ENCODE results near the gene SPRY2. TPM values are rescaled to one million over a fixed set of nuclear protein-coding genes. Genes with fewer than 3 reads are reported as not detected.

Gene SPRY2
- total RNA-seq, 1 donor from 2014 or later = 40.0 TPM

DNA sequence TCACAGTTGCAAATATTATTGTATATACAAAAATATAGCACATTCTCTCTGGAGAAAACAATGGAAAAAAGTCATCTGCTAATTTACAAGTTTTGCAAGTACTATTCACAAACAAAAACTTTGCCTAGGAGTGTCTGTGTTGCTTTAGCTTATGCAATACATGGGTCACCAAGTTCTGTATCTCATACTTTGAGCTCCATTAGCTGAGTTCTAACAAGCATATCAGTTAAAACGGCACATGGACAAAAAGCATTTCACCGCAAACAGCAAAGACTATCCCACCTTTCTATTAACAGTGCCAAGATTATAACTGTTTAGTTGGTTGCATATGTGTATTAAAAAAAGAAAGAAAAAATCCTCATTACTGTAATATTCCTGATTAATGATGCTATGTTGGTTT lies 4.6 kb downstream of the SPRY2 start:
- ATAC-seq (no peak), DNase-seq (ENCODE audit: missing footprints) (no peak)
- intact Hi-C loops (cut with DNase I) = loop anchor here (5.0 kb wide), 1 partner anchor 309 kb away; no protein-coding TSS in a partner anchor

DNA sequence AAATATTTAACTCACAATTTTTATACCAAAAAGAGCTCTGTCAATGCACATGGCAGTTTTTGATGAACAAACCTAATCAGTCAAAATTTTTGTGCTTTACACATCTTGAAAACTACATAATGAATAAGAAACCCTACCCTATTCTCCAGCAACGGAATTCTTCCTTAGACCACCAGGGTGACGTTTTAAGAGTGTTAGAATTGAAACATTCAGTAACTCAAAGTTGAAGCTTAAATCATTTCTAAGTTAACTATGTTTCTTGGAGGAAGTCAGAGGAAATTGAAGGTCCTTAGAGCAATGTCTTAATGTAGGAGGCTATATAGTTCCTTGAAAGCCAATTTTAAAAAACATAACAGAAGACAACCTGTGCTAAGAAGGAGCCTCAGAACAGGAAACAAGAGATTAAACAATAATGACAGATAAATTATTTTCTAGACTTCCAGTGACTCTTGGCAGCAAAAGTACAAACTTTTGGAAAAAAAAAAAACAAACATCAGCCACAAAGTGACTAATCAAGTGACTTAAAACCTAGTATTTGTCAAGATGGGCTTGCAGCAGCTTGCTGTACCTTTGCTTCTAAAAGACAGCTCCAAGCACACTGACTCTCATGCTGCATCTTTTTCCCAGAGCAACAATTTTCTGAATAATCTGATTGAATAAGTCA lies 6.2 kb downstream of the SPRY2 start:
- DNase-seq (ENCODE audit: missing footprints) (no peak), ATAC-seq (no peak)
- intact Hi-C loops (cut with DNase I) = loop anchor here (5.0 kb wide), 1 partner anchor 307 kb away; no protein-coding TSS in a partner anchor

DNA sequence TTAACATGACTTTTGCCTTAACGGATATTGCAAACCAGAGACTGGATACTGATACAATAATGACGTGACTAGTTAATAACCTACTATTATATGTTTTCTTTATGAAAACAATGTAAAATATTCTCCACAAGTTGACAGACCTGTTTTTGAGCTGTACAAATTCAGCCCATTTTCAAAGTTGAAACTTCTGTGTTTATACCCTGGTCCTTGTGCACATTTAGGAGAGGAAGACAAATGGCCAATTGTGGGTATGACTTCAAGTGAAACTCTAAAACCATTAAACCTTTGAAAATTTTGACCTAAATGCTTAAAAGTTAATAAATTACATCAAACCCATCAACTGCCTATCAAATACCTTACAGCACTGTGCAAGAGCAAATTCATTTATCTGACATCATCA lies 8.9 kb downstream of the SPRY2 start:
- intact Hi-C loops (cut with DNase I) = no loop called here
- no peak for ATAC-seq
- DNase-seq (ENCODE audit: missing footprints) = no peak

DNA sequence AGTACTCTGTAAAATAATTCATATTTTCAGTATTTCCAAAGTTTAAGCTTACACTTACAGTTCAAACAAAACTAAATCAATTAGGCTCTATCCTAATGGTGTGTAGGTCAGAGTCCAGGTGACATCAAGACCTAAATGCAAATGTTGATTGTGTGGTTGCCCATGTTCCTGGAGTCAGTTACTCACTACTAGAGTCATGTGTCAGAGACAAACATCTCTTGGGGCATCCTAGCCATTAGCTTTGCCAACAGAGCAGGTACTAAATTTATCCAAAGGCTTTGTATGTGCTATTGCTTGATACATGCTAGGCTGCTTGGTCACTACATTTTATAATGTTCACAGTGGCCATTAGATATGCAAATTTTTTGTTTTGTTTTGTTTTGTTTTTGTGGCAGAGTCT lies 11.7 kb downstream of the SPRY2 start:
- DNase-seq (ENCODE audit: missing footprints) (no peak), ATAC-seq (peak; percentile 30)
- intact Hi-C loops (cut with DNase I) = no loop called here

DNA sequence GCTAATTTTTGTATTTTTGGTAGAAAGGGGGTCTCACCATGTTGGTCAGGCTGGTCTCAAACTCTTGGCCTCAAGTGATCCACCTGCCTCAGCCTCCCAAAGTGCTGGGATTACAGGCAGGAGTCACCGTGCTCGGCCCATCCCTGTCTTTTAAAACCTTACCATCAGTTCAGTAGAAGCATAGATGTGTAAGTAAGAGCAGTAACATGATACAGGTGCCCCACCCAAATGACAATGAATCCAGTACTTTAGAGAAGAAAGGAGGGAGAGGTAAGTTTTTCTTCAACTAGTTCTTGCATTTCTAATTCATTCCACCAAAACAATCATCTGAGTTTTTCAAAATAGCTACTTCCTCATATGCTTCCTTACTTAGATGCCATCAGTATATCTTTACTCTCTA lies 21.9 kb downstream of the SPRY2 start:
- ATAC-seq (no peak), DNase-seq (ENCODE audit: missing footprints) (no peak)
- intact Hi-C loops (cut with DNase I) = no loop called here

DNA sequence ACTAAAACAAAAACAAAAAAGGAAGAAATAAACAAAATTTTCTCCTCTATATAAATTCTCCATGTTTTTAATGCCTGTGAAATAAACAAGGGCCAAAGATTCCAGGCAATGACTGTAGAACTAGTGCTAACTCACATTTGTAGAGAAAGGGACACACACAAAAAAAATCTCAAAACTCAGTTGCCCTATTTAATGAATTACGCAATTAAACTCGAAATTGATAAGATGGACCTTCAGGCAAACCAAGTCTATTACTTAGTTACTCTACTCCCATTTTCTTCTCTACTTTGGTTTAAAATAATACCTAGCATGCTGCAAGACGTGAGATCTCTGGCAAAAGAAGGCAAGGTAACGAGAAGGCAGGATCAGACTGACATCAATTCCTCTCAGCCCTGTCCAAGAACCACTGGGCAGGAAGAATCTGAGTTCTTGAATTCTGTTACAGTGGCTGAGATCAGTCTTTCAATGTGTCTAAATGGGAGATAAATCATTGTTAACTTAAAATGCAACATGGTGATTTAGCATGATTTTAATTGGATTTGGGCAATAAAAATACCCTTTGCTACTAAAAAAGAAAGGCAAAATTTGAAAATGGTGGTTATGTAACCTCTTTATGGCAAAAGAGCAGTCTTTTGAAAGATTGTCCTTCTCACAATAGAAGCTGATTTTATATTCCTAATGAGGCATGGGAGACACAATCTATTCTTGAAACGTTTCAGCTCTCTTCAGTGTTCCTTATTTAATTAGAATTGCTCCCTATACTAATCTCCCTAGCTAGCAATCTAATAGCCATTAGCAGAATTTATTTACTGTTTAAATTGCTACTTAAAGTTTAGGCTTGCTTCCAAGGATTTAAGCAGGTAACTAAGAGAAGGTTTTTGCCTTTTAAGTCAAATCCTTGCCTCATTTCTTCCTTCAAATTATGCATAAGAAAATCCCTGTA lies 25.9 kb downstream of the SPRY2 start:
- DNase-seq (ENCODE audit: missing footprints) (no peak), ATAC-seq (no peak)

DNA sequence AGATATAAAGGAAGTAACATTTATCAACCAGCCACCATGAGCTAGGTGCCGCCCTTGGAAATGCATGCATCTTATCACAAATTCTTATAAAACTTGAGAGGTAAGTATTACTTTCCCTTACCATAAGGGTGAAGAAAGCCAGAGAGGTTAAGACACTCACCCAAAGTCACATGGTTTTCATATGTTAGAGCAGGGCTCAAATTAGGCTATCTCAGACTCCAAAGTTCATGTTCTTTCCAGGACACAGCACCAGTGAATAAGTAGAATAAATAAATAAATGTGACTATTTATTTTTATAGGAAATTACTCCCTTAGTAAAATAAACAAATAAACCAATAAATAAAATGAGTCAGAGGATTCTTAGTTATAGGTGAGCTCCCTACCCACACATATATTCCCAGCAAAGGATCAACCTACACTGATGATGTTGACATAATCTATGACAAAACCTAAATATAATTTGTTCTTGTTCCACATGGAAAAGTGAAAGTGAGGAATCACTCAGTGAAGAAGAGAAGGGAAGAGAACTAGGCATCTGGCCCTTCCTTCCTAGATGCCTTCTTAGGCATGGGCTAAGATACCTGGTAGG lies 27.2 kb downstream of the SPRY2 start:
- no peak for ATAC-seq
- intact Hi-C loops (cut with DNase I) = no loop called here
- DNase-seq (ENCODE audit: missing footprints) = no peak

More for the DNA sequence above, 25.9 kb downstream of the SPRY2 start:
- intact Hi-C loops (cut with DNase I) = no loop called here

DNA sequence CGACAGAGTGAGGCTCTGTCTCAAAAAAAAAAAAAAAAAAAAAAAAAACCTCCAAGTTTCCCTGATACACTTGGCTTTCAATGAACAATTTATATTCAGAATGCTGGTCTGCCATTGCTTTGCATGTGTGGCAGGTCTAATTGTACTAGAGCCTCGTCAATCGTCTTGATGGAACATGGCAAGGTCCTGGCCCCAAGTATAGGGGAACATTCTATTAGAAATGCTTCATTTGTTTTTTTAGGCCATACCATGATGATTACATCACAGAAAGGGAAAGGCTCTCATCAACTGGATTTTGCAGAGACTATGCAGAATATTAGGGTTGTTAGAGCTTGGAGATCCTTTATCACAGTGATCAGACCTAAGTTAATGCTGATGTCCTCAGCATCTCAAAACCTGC lies 28.0 kb downstream of the SPRY2 start:
- no peak for ATAC-seq
- intact Hi-C loops (cut with DNase I) = no loop called here
- no peak for DNase-seq (ENCODE audit: missing footprints)

DNA sequence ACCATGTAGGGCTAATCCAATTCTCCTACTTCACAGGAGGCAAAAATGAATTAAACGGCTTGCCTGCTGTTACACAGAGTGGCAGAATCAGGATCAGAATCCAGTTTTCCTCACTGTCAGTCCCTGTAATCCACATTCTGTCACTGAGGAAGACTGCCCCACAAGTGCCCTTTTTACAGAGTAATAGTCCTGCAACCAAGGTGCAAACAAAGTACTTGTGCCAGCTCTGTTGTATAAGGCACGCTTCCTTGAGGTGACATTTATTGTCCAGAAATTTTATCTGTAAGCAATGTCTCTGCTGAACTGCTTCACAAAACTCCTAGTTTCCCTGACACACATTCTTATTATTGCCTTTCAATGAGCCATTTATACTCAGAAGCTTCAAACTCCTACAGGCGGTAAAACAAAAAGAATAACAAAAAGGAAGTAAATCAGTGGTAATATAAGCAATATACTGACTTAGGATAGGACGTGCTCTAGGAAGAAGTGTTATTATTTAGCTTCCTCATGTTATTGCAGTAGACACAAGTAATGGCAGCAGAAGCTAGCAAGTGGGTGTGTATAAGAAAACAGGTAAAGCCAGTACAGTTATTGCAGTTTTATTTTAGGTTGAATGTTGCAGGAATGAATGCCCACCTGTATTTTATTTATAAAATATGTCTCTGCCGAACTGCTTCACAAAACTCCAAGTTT lies 28.8 kb downstream of the SPRY2 start:
- DNase-seq (ENCODE audit: missing footprints) (no peak), ATAC-seq (no peak)
- intact Hi-C loops (cut with DNase I) = no loop called here

DNA sequence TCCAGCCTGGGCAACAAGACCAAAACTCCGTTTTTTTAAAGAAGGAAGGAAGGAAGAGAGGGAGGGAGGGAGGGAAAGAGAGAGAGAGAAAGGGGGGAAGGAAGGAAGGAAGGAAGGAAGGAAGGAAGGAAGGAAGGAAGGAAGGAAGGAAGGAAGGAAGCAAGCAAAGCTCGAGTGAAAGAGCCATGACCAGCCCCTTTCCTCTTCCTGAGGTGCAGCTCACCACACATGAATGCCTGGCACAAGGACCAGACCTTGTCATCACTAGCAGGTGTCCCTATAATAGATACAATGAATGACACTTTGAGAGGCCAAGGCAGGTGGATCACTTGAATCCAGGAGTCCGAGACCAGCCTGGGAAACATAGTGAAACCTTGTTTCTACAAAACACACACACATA lies 31.0 kb downstream of the SPRY2 start:
- ATAC-seq (no peak), DNase-seq (ENCODE audit: missing footprints) (no peak)
- intact Hi-C loops (cut with DNase I) = loop anchor here (10.0 kb wide), 1 partner anchor 175 kb away; no protein-coding TSS in a partner anchor

DNA sequence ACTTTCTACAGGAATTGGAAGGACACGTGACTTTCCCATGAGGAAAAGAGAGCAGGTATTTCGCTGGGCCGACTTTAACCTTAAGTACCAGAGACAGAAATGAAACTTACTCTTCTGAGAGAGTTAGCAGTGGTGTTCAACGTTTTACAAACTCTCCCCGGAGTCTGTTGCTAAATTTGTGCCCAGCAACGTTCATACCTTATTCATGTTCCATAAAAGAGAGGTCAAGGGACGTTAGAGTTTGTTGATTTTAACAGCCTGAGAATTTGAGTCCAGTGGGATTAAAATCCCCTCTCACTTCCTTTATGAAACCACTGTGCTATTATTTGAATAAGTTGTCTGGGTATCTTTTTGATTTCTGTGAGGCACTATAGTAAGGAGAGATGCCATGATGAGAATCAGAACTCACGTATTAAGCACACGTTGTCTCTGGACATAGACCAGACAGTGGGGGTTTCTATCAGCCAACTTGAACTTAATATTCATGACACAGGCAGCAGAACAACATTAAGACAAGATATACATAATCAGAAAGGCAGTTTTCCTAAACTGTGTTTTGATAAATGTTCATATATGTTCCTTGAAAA lies 33.4 kb downstream of the SPRY2 start:
- DNase-seq (ENCODE audit: missing footprints) = no peak
- ATAC-seq = no peak
- intact Hi-C loops (cut with DNase I) = loop anchor here (10.0 kb wide), 1 partner anchor 173 kb away; no protein-coding TSS in a partner anchor

DNA sequence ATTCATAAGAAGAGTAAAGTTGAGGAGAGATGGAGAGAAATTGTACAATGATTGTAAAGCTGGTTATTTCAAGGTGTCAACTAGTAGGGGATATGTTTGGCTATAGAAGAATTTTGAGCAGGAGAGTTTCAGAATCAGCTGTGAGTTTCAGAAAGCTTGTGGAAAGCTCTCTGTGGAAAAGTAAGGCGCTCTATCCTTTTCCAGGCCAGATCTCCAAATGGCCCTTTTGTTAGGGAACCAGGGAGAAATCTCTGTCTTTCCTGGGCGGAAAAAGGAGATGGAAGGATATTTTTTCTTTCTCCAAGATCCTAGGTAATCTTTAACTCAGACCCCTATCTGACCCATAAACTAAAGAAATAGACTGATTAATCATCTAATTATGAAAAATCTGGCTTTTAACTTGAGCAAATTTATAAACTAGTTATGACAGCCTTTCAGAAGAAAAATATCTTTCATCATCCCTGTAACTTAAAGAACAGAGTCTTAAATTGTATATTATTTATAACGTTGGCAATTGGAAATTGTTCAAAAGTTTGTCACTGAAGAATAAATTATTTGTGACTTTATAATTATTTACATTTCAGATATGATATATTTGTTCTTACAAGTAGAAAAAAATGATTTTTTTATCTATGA lies 34.5 kb downstream of the SPRY2 start:
- ATAC-seq (no peak), DNase-seq (ENCODE audit: missing footprints) (no peak)
- intact Hi-C loops (cut with DNase I) = loop anchor here (10.0 kb wide), 1 partner anchor 172 kb away; no protein-coding TSS in a partner anchor

DNA sequence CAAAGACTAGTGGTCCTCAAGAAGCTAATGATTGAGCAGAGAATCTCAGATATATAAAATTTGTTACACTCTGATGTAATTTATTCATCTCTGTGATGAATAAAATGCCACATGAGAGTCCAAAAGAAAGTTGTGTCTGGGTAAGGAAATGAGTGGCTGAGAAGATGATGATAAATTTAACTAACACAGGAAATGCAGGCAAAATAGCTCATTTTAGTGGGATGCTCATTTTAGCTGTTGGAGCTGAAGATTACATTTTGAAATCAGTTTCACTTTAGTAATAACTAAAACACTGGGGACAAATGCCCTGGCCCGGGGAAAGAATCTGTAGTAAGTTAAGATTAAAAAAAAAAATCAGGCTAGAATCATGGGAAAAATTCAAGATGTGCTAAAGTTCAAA lies 35.2 kb downstream of the SPRY2 start:
- no peak for ATAC-seq

DNA sequence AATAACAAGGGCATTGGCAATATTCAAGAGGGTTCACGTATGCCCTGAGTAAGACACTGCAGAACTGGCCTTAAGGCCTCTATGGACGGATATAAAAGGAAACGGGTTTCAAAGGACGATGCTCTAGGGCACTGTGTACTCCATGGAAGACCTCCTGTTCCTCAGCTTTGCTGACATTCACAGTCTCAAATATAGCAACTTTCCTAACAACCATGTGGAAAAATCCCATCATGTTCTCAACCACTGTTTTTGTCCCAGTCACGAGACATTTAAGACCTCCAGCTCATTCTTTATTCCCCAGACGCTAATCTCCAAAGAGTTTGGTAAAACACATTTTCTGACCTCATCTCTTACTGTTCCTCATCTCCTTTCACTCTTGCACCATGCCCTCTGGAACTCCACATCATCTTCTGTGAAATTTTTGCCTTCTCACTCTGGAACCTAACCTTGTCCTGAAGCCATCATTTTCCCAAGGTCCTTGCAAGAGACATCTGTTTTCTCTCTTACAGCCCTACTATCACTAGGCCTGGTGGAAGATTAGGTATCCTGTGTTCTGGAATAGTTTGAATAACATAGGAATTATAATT lies 37.6 kb downstream of the SPRY2 start:
- DNase-seq (ENCODE audit: missing footprints) = no peak
- peak; percentile 64 for ATAC-seq
- intact Hi-C loops (cut with DNase I) = loop anchor here (10.0 kb wide), 1 partner anchor 169 kb away; no protein-coding TSS in a partner anchor

More for the DNA sequence above, 35.2 kb downstream of the SPRY2 start:
- intact Hi-C loops (cut with DNase I) = loop anchor here (10.0 kb wide), 1 partner anchor 171 kb away; no protein-coding TSS in a partner anchor
- no peak for DNase-seq (ENCODE audit: missing footprints)

DNA sequence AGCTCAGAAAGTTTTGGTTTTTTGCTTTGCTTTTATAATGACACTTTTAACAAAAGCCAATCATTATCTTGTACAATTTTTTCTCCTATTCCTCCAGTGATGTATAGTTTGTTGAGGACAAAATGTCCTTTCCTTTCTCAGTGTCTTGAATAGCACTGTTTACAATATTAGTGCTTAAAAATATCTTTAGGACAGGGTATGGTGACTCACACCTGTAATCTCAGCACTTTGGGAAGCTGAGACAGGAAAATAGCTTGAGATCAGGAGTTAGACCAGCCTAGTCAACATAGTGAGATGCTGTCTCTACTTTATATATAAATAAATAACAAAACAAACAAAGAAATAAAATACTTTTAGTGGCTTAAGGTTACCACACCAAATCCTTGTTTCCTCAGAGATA lies 41.9 kb downstream of the SPRY2 start:
- DNase-seq (ENCODE audit: missing footprints) = no peak
- no peak for ATAC-seq
- intact Hi-C loops (cut with DNase I) = no loop called here

DNA sequence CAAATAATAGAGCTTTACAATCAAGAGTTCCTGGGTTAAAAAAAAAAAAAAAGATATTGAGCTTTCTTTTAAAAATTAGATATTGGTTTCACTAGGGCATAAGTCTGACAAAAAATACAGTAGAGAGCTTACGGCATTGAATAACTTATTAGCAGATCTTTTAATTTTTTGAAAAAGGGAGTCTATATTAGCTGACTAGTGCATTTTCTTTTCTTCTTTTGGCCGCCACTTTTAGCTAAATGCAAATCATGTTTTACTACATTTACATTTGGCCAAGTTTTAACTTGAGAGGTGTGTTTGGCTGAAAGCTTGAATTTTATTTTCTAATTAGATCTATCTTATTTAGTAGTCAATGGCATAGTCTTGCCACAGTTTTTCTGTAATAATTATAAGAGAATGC lies 43.4 kb downstream of the SPRY2 start:
- ATAC-seq = no peak
- no peak for DNase-seq (ENCODE audit: missing footprints)
- intact Hi-C loops (cut with DNase I) = no loop called here

DNA sequence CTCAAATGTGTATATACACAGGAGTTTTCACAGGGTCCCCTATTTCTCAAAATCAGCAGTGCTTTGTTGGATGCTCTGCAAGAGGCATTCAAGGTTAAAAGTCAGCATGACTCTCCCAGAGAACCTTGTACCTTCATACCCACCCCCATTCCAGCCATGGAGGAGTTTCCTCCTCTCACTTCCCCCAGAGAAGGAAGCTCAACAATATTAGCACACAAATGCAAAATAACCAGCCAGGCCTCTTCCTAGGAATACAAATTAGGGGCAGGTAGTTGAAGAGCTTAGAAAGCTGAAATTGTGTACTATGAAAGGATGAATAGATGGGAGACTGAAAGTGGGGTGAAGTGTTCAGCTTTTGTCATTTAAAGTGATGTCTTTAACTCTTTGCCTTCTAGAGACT lies 43.8 kb downstream of the SPRY2 start:
- DNase-seq (ENCODE audit: missing footprints) (no peak), ATAC-seq (no peak)
- intact Hi-C loops (cut with DNase I) = no loop called here

DNA sequence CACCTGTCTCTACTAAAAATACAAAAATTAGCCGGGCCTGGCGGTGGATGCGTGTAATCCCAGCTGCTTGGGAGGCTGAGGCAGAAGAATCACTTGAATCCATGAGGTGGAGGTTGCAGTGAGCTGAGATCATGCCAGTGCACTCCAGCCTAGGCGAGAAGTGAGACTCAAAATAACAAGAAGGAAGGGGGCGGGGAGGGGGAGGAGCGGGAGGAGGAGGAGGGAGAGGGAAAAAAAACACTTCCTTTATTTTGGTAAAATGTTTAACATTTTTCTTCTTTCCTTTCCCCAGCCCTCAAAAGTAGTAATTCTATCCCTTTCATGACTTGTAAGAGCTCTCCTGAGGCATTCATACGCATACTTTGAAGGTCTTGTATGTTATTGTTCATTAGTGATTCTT lies 44.3 kb downstream of the SPRY2 start:
- intact Hi-C loops (cut with DNase I) = no loop called here
- DNase-seq (ENCODE audit: missing footprints) = no peak
- no peak for ATAC-seq
